ENCODE data around the gene KCNK13.
A peak's percentile ranks its signal among the peaks of the same experiment; 100 is the strongest.
"Not testable (repeated sequence)": the region's sequence is repeated elsewhere in the genome, so short reads cannot be mapped to it uniquely, and the experiment has no call there.

Gene KCNK13

GRCh38 chr14:90061685-90062126 lies at the start of gene KCNK13:
TSS of gene KCNK13 (plus strand) at chr14:90061994. CDS start at chr14:90062206, 212 bp downstream.
- DNase-seq (ENCODE audit: low read depth) = no peak

- DNase-seq (ENCODE audit: low read depth) = no peak
These were observed 44.4 kb upstream of the KCNK13 start for GRCh38 chr14:90017371-90017770.

GRCh38 chr14:90019824-90020523 lies 41.8 kb upstream of the KCNK13 start:
- DNase-seq (ENCODE audit: low read depth) = no peak

- no peak for DNase-seq (ENCODE audit: low read depth)
These were observed 38.5 kb upstream of the KCNK13 start for GRCh38 chr14:90023176-90023896.

- DNase-seq (ENCODE audit: low read depth) = no peak
These were observed 36.9 kb upstream of the KCNK13 start for GRCh38 chr14:90024910-90025309.

- DNase-seq (ENCODE audit: low read depth) = not testable (repeated sequence)
These were observed 35.2 kb upstream of the KCNK13 start for GRCh38 chr14:90026608-90027007.

GRCh38 chr14:90027842-90028241 lies 34.0 kb upstream of the KCNK13 start:
- DNase-seq (ENCODE audit: low read depth) = no peak

- DNase-seq (ENCODE audit: low read depth) = no peak
These were observed 27.6 kb upstream of the KCNK13 start for GRCh38 chr14:90034156-90034555.

- no peak for DNase-seq (ENCODE audit: low read depth)
These were observed 26.8 kb upstream of the KCNK13 start for GRCh38 chr14:90034835-90035525.

- DNase-seq (ENCODE audit: low read depth) = no peak
These were observed 22.4 kb upstream of the KCNK13 start for GRCh38 chr14:90039253-90040010.

GRCh38 chr14:90040411-90040810 lies 21.4 kb upstream of the KCNK13 start:
- DNase-seq (ENCODE audit: low read depth) = no peak

- DNase-seq (ENCODE audit: low read depth) = no peak
These were observed 19.1 kb upstream of the KCNK13 start for GRCh38 chr14:90042496-90043252.

- no peak for DNase-seq (ENCODE audit: low read depth)
These were observed 16.2 kb upstream of the KCNK13 start for GRCh38 chr14:90045616-90046015.

- no peak for DNase-seq (ENCODE audit: low read depth)
These were observed 12.4 kb upstream of the KCNK13 start for GRCh38 chr14:90049390-90049789.

GRCh38 chr14:90050271-90050670 lies 11.5 kb upstream of the KCNK13 start:
- no peak for DNase-seq (ENCODE audit: low read depth)

GRCh38 chr14:90053044-90053443 lies 8.8 kb upstream of the KCNK13 start:
- DNase-seq (ENCODE audit: low read depth) = no peak

GRCh38 chr14:90054803-90055202 lies 7.0 kb upstream of the KCNK13 start:
- no peak for DNase-seq (ENCODE audit: low read depth)

GRCh38 chr14:90056826-90057225 lies 5.0 kb upstream of the KCNK13 start:
- DNase-seq (ENCODE audit: low read depth) = no peak

GRCh38 chr14:90058876-90059458 lies 2.8 kb upstream of the KCNK13 start:
- DNase-seq (ENCODE audit: low read depth) = no peak

GRCh38 chr14:90060312-90060964 lies 1.4 kb upstream of the KCNK13 start:
- peak; percentile 63 for DNase-seq (ENCODE audit: low read depth)

Data from activated T-cell treated with anti-CD3 and anti-CD28 coated beads for 48 hours (primary cell).